Measurements from ENCODE around the gene DNAI1.
"Not testable (repeated sequence)": the region's sequence is repeated elsewhere in the genome, so short reads cannot be mapped to it uniquely, and the experiment has no call there.

Gene DNAI1

DNA sequence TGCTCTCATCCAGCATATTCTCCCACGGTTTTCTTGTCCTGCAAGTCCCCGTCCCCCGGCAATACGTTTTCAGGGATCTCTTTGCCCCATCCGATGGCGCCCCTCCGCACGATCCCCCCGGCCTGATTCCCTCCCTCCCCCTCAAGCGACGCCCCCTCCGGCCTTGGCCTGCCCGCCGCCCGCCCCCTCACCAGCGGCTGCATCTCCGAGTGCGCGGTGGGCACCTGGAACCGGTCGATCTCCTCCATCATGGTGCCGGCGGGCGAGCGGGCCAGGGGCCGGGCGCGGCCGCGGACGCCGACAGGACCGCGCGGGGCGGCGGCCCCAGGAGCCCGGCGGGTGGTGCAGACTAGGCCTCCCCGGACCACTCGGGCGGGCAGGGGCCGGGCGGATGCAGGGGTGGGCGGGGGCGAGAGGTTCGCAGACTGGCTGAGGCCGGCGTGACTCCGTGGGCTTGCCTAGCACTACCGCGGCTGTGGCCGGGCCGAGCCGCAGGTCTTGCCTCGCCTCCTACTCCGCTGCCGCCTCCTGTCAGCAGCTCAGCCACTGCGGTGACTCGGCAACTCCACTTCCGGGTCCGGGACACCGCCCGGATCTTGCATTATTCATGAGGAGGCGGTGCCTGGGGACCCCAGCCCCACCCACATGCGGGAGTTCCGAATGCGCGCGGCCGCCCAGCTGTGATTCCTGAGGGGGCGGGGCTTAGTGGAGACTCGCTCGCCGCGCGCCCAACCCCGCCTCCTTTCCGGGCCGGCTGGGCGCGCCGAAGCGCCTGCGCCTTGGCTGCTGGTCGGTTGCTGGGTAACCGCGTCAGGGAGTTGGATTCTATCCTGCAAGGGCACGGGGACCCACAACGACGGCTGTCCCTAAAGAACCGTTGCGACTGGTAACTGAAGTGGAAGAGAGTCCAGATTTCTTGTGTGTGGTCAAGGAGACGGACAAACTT is at the start of gene DNAI1, which contains the start of gene FAM219A:
Gene DNAI1, plus strand, starts transcription at position 793 of the 946 bp plus-strand sequence. CDS start 201 bp downstream, outside the sequence.
Gene FAM219A, minus strand, starts transcription at position 558 of the 946 bp plus-strand sequence. Its CDS starts 307 bp downstream, at position 251.
- Mint-ChIP-seq H3K9me3 (no peaks in the 10 kb centered on the region), H3K27ac (peak within 1 kb of the TSS; percentile 89), H3K27me3 (peaks cover 11% of the 10 kb centered on the region in 2 donors), H3K36me3 (no peaks in the 10 kb centered on the region), H3K4me1 (peaks cover 32 to 52% of the 10 kb centered on the region in 2 donors), H3K4me3 (peak within 1 kb of the TSS; percentile 87 to 95)
- ATAC-seq (replicated peaks) (peak; percentile 95 to 97), DNase-seq (peak; percentile 98)

DNA sequence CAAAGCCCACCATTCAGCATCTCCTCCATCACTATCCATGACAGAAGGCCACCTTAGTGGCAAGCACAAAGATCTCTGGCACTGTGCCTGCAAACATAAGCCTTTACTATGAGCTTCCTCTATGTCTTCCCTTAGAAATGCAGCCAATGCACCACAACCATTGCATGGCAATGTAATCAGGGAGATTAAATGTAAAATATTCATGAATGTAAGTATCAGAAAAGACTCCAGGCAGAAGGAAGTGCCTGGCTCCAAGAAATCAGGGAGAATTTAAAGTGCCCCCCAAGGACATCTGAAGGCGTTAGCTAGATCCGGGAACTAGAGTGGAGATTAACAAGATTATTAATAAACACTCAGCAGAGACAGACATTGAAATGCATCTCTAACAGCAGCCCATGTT is 49.5 kb upstream of the DNAI1 start:
- peaks cover under 1 to 6% of the 10 kb centered on the region in 2 donors for H3K36me3 Mint-ChIP-seq
- no peak overlapping the region for H3K27ac Mint-ChIP-seq
- H3K4me1 Mint-ChIP-seq: no peaks in the 10 kb centered on the region
- H3K9me3 Mint-ChIP-seq: no peaks in the 10 kb centered on the region
- DNase-seq (no peak), ATAC-seq (replicated peaks) (no peak)
- H3K27me3 Mint-ChIP-seq: no peaks in the 10 kb centered on the region
- H3K4me3 Mint-ChIP-seq: no peak overlapping the region

- H3K27ac Mint-ChIP-seq: no peak overlapping the region
- H3K36me3 Mint-ChIP-seq: peaks cover 5 to 6% of the 10 kb centered on the region in 2 donors
- no peaks in the 10 kb centered on the region for H3K4me1 Mint-ChIP-seq
- ATAC-seq (replicated peaks) (no peak), DNase-seq (no peak)
- no peaks in the 10 kb centered on the region for H3K9me3 Mint-ChIP-seq
- H3K4me3 Mint-ChIP-seq: no peak overlapping the region
- no peaks in the 10 kb centered on the region for H3K27me3 Mint-ChIP-seq
These were observed 46.3 kb upstream of the DNAI1 start for GRCh38 chr9:34412336-34412735.

DNA sequence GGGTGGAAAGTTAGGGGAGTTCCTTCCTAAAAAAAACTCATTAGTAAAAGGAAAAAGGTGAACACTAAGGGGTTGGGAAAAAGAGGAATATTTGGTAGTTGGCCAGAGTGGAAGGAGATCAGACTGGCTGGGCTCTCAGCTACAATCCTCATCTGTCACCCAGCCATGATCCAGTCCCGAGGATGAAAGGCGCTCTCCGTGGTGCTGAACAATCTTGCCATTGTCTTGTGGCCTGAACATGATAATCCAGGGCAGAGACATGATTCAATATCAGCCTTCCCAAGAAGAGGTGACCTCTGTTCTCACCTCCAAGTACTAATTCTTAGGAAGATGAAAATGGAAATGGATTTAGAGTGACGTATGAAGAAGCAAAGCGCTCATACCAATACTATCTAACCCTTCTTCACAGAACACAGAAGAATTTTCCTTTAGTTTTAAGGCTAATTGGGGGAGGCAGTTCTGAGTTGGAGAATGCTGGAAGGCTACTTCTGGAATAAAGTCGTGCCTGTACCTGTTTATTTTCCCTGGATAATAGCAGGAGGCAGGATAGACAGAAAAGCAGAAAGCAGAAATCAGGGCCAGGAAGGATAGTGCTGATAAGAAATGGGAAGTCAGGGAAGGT is 45.3 kb upstream of the DNAI1 start:
- peaks cover 5 to 6% of the 10 kb centered on the region in 2 donors for H3K36me3 Mint-ChIP-seq
- no peaks in the 10 kb centered on the region for H3K9me3 Mint-ChIP-seq
- no peaks in the 10 kb centered on the region for H3K4me1 Mint-ChIP-seq
- H3K27me3 Mint-ChIP-seq: no peaks in the 10 kb centered on the region
- DNase-seq (no peak), ATAC-seq (replicated peaks) (no peak)
- no peak overlapping the region for H3K4me3 Mint-ChIP-seq
- no peak overlapping the region for H3K27ac Mint-ChIP-seq

- H3K27me3 Mint-ChIP-seq: no peaks in the 10 kb centered on the region
- no peak for DNase-seq
- H3K27ac Mint-ChIP-seq: no peak overlapping the region
- H3K36me3 Mint-ChIP-seq: peaks cover 3 to 6% of the 10 kb centered on the region in 2 donors
- no peak overlapping the region for H3K4me3 Mint-ChIP-seq
- no peaks in the 10 kb centered on the region for H3K9me3 Mint-ChIP-seq
- H3K4me1 Mint-ChIP-seq: peaks cover 0 to 2% of the 10 kb centered on the region in 2 donors
- no peak for ATAC-seq (replicated peaks)
These were observed 40.9 kb upstream of the DNAI1 start for GRCh38 chr9:34417734-34418133.

- no peak for ATAC-seq (replicated peaks)
- Mint-ChIP-seq H3K36me3 (peaks cover 3 to 10% of the 10 kb centered on the region in 2 donors), H3K27me3 (no peaks in the 10 kb centered on the region), H3K4me3 (no peak overlapping the region), H3K9me3 (no peaks in the 10 kb centered on the region), H3K4me1 (peaks cover 0 to 2% of the 10 kb centered on the region in 2 donors), H3K27ac (no peak overlapping the region)
- no peak for DNase-seq
These were observed 38.7 kb upstream of the DNAI1 start for GRCh38 chr9:34419716-34420504.

DNA sequence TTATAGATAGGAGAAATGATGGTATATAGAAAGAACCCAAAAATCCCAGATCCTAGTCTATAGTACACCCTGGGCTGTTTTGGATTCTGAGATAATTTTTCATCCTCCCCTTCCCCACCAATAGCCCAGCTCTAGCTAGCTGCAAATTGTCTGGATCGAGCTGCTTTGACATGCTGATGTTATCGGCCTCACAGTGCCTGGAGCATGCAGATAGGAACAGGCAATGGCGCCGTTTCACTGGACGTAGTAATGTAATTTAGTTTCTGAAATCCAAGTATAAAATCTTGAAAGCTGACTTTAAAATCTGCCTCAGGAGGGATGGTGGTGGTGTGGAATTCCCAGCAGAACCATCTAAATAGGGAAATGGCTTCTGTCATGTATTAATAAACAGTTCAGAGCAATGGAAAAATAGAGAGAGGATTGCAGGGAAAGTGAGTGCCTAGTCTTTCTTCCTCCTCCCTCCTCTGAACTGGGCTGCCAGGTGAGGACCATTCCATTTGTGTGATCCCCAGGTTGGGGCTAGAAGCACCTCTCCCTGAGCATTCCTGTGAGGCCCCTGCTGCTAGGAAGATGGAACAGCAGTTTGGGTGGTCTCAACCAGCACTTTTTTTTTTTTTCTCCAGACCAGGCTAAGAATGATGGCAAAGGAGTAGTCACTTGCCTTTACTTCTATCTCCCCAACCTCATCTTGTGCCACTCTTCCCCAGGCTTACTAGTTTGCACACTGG is 32.1 kb upstream of the DNAI1 start:
- DNase-seq: no peak
- Mint-ChIP-seq H3K27me3 (no peaks in the 10 kb centered on the region), H3K27ac (no peak overlapping the region), H3K36me3 (peaks cover 7 to 14% of the 10 kb centered on the region in 2 donors), H3K9me3 (no peaks in the 10 kb centered on the region), H3K4me3 (no peak overlapping the region), H3K4me1 (peaks cover 5 to 11% of the 10 kb centered on the region in 2 donors)
- no peak for ATAC-seq (replicated peaks)

- DNase-seq (no peak), ATAC-seq (replicated peaks) (no peak)
- Mint-ChIP-seq H3K27ac (no peak overlapping the region), H3K4me3 (no peak overlapping the region), H3K36me3 (peaks cover 7 to 12% of the 10 kb centered on the region in 2 donors), H3K27me3 (no peaks in the 10 kb centered on the region), H3K4me1 (peaks cover 3 to 11% of the 10 kb centered on the region in 2 donors), H3K9me3 (no peaks in the 10 kb centered on the region)
These were observed 30.2 kb upstream of the DNAI1 start for GRCh38 chr9:34428325-34428958.

DNA sequence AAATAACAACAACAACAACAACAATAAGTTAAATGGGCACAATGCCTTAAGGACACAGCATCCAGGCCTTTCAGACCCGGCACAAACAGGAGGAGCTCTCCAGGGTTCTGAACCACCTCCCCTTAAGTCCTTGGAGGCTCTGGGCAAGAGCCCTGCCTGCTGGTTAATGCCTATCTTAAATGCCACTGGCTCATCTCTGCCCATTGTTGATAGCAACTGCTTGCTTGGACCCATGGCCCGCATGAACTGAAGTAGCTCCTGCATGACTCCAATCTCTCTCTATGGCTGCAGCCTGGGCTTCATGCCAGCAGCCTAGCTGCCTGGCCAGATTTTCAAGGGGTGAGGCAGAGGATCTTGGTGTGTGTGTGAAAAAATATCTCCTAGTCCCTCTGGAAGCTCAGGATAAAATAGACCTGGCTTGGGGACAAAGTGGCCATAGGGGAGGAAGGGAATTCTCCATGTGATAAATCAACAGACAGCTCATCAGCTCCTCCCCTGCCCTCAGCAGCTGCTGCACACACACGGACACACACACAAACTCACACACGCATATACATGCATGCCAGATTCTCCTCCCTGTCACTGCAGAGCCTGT is 27.7 kb upstream of the DNAI1 start:
- DNase-seq: no peak
- ATAC-seq (replicated peaks): no peak
- Mint-ChIP-seq H3K9me3 (no peaks in the 10 kb centered on the region), H3K27ac (no peak overlapping the region), H3K27me3 (no peaks in the 10 kb centered on the region), H3K4me1 (peaks cover 3 to 11% of the 10 kb centered on the region in 2 donors), H3K4me3 (no peak overlapping the region), H3K36me3 (peaks cover 7 to 10% of the 10 kb centered on the region in 2 donors)

DNA sequence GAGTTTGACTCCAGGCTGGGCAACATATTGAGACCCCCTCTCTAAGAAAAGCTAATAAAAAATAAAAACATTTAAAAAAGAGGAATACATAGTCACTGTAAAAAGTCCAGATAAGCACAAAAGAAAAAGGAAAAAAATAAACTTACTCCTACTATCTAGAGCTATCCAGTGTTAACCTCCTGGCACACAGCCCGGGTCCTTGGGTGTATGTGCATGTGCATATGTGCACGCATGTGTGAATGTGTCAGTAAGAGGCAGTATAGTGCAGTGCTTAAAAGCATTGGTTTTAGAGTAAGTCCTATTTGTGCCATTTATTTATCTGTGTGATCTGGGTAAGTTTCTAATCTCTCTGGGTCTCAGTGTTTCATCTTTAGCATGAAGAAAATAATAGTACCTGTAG is 26.9 kb upstream of the DNAI1 start:
- Mint-ChIP-seq H3K4me1 (peaks cover 3 to 11% of the 10 kb centered on the region in 2 donors), H3K4me3 (no peak overlapping the region), H3K9me3 (no peaks in the 10 kb centered on the region), H3K27ac (no peak overlapping the region), H3K27me3 (no peaks in the 10 kb centered on the region), H3K36me3 (peaks cover 7 to 10% of the 10 kb centered on the region in 2 donors)
- no peak for DNase-seq
- no peak for ATAC-seq (replicated peaks)

DNA sequence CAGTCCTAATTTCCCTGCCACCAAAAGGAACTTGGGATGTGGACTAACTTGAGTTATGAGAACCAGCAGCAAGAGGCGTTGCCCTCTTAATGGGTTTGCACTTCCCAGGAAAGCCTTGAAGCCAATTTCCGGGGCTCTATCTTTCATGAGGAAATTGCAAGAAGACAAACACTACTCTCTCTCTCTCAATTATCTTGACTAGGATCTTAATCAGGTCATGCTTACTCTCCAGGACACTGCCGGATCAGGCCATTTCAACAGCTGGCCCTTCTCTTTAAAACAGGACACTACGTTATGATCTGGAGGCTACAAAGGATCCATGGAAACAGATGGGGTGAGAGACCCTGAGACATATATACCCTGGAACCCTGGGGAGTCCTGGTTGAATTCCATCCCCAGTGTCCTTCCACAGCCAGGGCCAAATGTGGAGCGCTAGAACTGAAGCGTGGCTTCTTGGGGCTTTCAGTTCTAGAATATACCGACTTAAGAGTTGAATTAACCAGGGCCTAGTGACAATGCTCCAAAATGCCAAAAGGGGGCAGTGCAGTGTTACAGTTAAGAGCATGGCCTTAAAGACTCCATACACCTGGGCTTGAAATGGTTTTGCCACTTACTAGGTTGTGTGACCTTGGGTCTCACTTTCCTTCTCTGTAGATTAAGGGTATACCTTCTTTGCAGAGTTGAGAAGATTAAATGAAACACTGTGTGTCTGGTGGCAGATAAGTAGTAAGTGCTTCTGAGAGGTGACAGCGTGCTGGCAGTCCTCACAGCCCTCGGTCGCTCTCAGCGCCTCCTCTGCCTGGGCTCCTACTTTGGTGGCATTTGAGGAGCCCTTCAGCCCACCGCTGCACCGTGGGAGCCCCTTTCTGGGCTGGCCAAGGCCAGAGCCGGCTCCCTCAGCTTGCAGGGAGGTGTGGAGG is 21.3 kb upstream of the DNAI1 start:
- H3K27ac Mint-ChIP-seq: no peak overlapping the region
- no peaks in the 10 kb centered on the region for H3K9me3 Mint-ChIP-seq
- peak; percentile 92 to 94 for ATAC-seq (replicated peaks)
- peak; percentile 33 for DNase-seq
- H3K27me3 Mint-ChIP-seq: no peaks in the 10 kb centered on the region
- peaks cover 0 to 3% of the 10 kb centered on the region in 2 donors for H3K4me1 Mint-ChIP-seq
- H3K36me3 Mint-ChIP-seq: peaks cover 14 to 22% of the 10 kb centered on the region in 2 donors
- H3K4me3 Mint-ChIP-seq: no peak overlapping the region

- ATAC-seq (replicated peaks): not testable (repeated sequence)
These were observed 20.7 kb upstream of the DNAI1 start for GRCh38 chr9:34437926-34438307.

More at GRCh38 chr9:34437926-34438307, 20.7 kb upstream of the DNAI1 start:
- H3K27me3 Mint-ChIP-seq, H3K4me1 Mint-ChIP-seq, H3K27ac Mint-ChIP-seq, H3K4me3 Mint-ChIP-seq, H3K9me3 Mint-ChIP-seq, DNase-seq: not testable (repeated sequence)
- peaks cover 14 to 22% of the 10 kb centered on the region in 2 donors for H3K36me3 Mint-ChIP-seq
